Hepatocyte (in vitro differentiated cells): ENCODE data around the gene RDH13. TPM values are rescaled to one million over a fixed set of nuclear protein-coding genes. Genes with fewer than 3 reads are reported as not detected.

Source experiments
- DNase-seq: peaks from one replicate; pipeline ENCODE4 v3.0.0-alpha.2; 2016; ENCODE audit warnings: low spot score
- H2AFZ ChIP-seq: fragments of 200-600 bp; sonication (generic); 2 replicates; pipeline ENCODE4 v1.6.0; 2016; ENCODE audit warnings: antibody characterized with exemption, mild to moderate bottlenecking
- H3K27ac ChIP-seq: fragments of 200-600 bp; sonication (generic); 2 replicates; pipeline ENCODE4 v1.5.1; 2016; ENCODE audit warnings: mild to moderate bottlenecking
- H3K27me3 ChIP-seq: fragments of 200-600 bp; sonication (generic); 2 replicates; pipeline ENCODE4 v1.6.1; 2016
- H3K36me3 ChIP-seq: fragments of 200-600 bp; sonication (generic); replicated peaks from 2 replicates; pipeline ENCODE4 v1.5.1; 2016; ENCODE audit warnings: low read depth; ENCODE audit not compliant: insufficient read depth
- H3K4me1 ChIP-seq: fragments of 200-600 bp; sonication (generic); 2 replicates; pipeline ENCODE4 v1.5.1; 2016; ENCODE audit warnings: mild to moderate bottlenecking, moderate library complexity; ENCODE audit not compliant: insufficient read depth
- H3K4me2 ChIP-seq: fragments of 200-600 bp; sonication (generic); 2 replicates; pipeline ENCODE4 v1.6.0; 2016
- H3K4me3 ChIP-seq: fragments of 200-600 bp; sonication (generic); 2 replicates; pipeline ENCODE4 v1.5.1; 2016; ENCODE audit warnings: mild to moderate bottlenecking
- H3K79me2 ChIP-seq: fragments of 200-600 bp; sonication (generic); 2 replicates; pipeline ENCODE4 v1.6.0; 2017; ENCODE audit warnings: mild to moderate bottlenecking
- H3K9me2 ChIP-seq: fragments of 200-600 bp; sonication (generic); replicated peaks from 2 replicates; pipeline ENCODE4 v1.6.0; 2017; ENCODE audit warnings: mild to moderate bottlenecking; ENCODE audit not compliant: insufficient read depth
- H3K9me3 ChIP-seq: fragments of 200-600 bp; sonication (generic); 2 replicates; pipeline ENCODE4 v1.5.1; 2016; ENCODE audit warnings: low read depth, mild to moderate bottlenecking
- H4K20me1 ChIP-seq: fragments of 200-600 bp; sonication (generic); 2 replicates; pipeline ENCODE4 v1.6.0; 2016; ENCODE audit warnings: mild to moderate bottlenecking; ENCODE audit not compliant: insufficient read depth, poor library complexity, severe bottlenecking
- EZH2 ChIP-seq: fragments of 200-600 bp; sonication (generic); IDR thresholded peaks from 2 replicates; pipeline ENCODE4 v1.6.1; 2016; ENCODE audit warnings: antibody characterized with exemption, mild to moderate bottlenecking, borderline replicate concordance
- EZH2phosphoT487 ChIP-seq: fragments of 200-600 bp; sonication (generic); IDR thresholded peaks from one replicate; pipeline ENCODE4 v1.6.1; 2018; ENCODE audit warnings: antibody characterized with exemption, mild to moderate bottlenecking, low read depth, moderate library complexity; ENCODE audit not compliant: unreplicated experiment, severe bottlenecking
- WGBS: methylation state at CpG from one replicate; pipeline ENCODE4 v1.1.6; 2016; ENCODE audit warnings: low lambda C conversion rate; ENCODE audit errors: missing lambda C conversion rate; 5-methylcytosine and 5-hydroxymethylcytosine counted together
- polyA plus RNA-seq: library from polyadenylated mRNA; unstranded; fragments of >200 nt; fragmentation: Nextera tagmentation; extraction: Ambion mirVana; gene quantifications from 2 replicates; pipeline ENCODE4 v1.2.1, GENCODE V29; 2016
- total RNA-seq: library from RNA; depleted of rRNA; stranded (reverse); fragments of >200 nt; gene quantifications from 2 replicates; pipeline ENCODE4 v1.2.3, GENCODE V29; 2014
- TF ChIP-seq, protein P1 (sequence below): fragments of 200-600 bp; sonication (generic); IDR thresholded peaks from 2 replicates; pipeline ENCODE4 v1.5.1; 2016; ENCODE audit warnings: antibody characterized with exemption, mild to moderate bottlenecking; ENCODE audit not compliant: poor library complexity

The RDH13 gene
- total and polyA plus RNA-seq, 2 experiments from 2014 or later = 17.3 to 17.7 TPM

- H3K9me2 ChIP-seq = no peaks in the 10 kb centered on the region
- no peak overlapping the region for H3K4me3 ChIP-seq
- peak overlapping the region; percentile 96 for H3K27ac ChIP-seq
- whole genome bisulfite sequencing = 83% methylated on average over 9 of the region's 10 CpGs
- TF ChIP-seq EZH2 (no peak), EZH2phosphoT487 (no peak)
- TF ChIP-seq, protein P1, sequence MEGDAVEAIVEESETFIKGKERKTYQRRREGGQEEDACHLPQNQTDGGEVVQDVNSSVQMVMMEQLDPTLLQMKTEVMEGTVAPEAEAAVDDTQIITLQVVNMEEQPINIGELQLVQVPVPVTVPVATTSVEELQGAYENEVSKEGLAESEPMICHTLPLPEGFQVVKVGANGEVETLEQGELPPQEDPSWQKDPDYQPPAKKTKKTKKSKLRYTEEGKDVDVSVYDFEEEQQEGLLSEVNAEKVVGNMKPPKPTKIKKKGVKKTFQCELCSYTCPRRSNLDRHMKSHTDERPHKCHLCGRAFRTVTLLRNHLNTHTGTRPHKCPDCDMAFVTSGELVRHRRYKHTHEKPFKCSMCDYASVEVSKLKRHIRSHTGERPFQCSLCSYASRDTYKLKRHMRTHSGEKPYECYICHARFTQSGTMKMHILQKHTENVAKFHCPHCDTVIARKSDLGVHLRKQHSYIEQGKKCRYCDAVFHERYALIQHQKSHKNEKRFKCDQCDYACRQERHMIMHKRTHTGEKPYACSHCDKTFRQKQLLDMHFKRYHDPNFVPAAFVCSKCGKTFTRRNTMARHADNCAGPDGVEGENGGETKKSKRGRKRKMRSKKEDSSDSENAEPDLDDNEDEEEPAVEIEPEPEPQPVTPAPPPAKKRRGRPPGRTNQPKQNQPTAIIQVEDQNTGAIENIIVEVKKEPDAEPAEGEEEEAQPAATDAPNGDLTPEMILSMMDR = no peak
- no peaks in the 10 kb centered on the region for H3K36me3 ChIP-seq
- H3K4me2 ChIP-seq = no peak overlapping the region
- no peak for DNase-seq
- H3K27me3 ChIP-seq = peaks cover 9% of the 10 kb centered on the region
- H2AFZ ChIP-seq = no peak overlapping the region
- H3K4me1 ChIP-seq = peaks cover 4% of the 10 kb centered on the region
- no peaks in the 10 kb centered on the region for H4K20me1 ChIP-seq
- H3K79me2 ChIP-seq = no peaks in the 10 kb centered on the region
- no peaks in the 10 kb centered on the region for H3K9me3 ChIP-seq
Measured at GRCh38 chr19:55070466-55071128, 7.6 kb upstream of the RDH13 start.

- Histone ChIP-seq H3K27ac (peak overlapping the region; percentile 96), H3K27me3 (peaks cover 9% of the 10 kb centered on the region), H3K36me3 (no peaks in the 10 kb centered on the region), H3K4me2 (peak overlapping the region; percentile 75), H3K79me2 (no peaks in the 10 kb centered on the region), H3K9me3 (no peaks in the 10 kb centered on the region), H3K9me2 (no peaks in the 10 kb centered on the region), H3K4me3 (peak overlapping the region; percentile 2), H2AFZ (no peak overlapping the region), H4K20me1 (no peaks in the 10 kb centered on the region), H3K4me1 (peaks cover 4% of the 10 kb centered on the region)
- no peak for DNase-seq
- no peak for TF ChIP-seq EZH2
- TF ChIP-seq, protein P1 = no peak
- no peak for TF ChIP-seq EZH2phosphoT487
- WGBS = 89% methylated on average over 2 of the region's 2 CpGs
Measured at GRCh38 chr19:55069865-55070197, 6.9 kb upstream of the RDH13 start.

GRCh38 chr19:55068950-55069864, 6.3 kb upstream of the RDH13 start:
- H2AFZ ChIP-seq = no peak overlapping the region
- H3K27me3 ChIP-seq = peaks cover 9% of the 10 kb centered on the region

More at GRCh38 chr19:55068950-55069864, 6.3 kb upstream of the RDH13 start:
- H4K20me1 ChIP-seq = no peaks in the 10 kb centered on the region
- no peaks in the 10 kb centered on the region for H3K9me2 ChIP-seq
- no peaks in the 10 kb centered on the region for H3K36me3 ChIP-seq
- no peaks in the 10 kb centered on the region for H3K9me3 ChIP-seq
- H3K79me2 ChIP-seq = no peaks in the 10 kb centered on the region
- H3K4me1 ChIP-seq = peaks cover 4% of the 10 kb centered on the region
- H3K4me3 ChIP-seq = peak overlapping the region; percentile 2
- peak; percentile 82 for DNase-seq
- peak overlapping the region; percentile 96 for H3K27ac ChIP-seq
- H3K4me2 ChIP-seq = peak overlapping the region; percentile 75
- TF ChIP-seq EZH2phosphoT487 = no peak
- TF ChIP-seq EZH2 = no peak
- TF ChIP-seq, protein P1 = no peak
- 4% methylated on average over 21 of the region's 30 CpGs for WGBS
